Right lobe of liver (tissue), 4 donors: ENCODE data around the gene AFF4.

Experiments used
- CTCF ChIP-seq, 4 donors: fragments of 200-600 bp in 3 of 4; fragments of 450-650 bp in 1 of 4; IDR thresholded peaks; one replicate each; pipeline versions ENCODE4 v1.5.1 to v1.8.0; 2016 to 2022; ENCODE audit warnings: antibody characterized with exemption in 4 of 4, mild to moderate bottlenecking in 2 of 4
- POLR2A ChIP-seq: fragments of 450-650 bp; IDR thresholded peaks from one replicate; pipeline ENCODE4 v1.6.1; 2017; ENCODE audit warnings: antibody characterized with exemption, mild to moderate bottlenecking
- donor health status: DM: no; HTN: no; CAD: no.
- donor health status: DM: no; HTN: no; CAD: no.
- donor health status: DM: no; HTN: yes; CAD: no.

GRCh38 chr5:132839426-132840301, 123.8 kb downstream of the AFF4 start:
- TF ChIP-seq CTCF (IDR thresholded peaks at IDR 0.05) (no peak), POLR2A (peak; percentile 85)
